Measurements from ENCODE around the gene TSPAN7.

Gene TSPAN7

DNA sequence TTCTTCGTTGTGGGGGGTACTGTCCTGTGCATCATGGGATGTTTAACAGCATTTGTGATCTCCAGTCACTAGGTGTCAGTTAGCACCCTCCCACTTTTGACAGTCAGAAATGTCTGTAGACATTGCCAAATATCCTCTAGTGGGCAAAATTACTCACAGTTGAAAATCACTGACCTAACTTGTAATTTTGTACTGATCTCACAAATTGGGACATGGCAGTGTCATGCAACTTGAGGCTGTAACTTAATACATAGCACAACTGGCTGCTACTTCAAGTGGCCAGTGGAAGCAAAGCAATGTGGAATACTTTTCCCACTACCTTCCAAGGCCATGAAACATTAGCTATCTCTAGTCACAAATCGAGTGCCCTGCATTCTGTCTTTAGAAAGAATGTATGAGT, 23.2 kb upstream of the TSPAN7 start:
- no peaks in the 10 kb centered on the region for H3K9me3 ChIP-seq (ENCODE audit: low read length)
- no peak overlapping the region for H3K4me3 ChIP-seq (ENCODE audit: low read depth, low read length, poor library complexity, severe bottlenecking)
- H3K9me2 ChIP-seq (ENCODE audit: low read depth, low read length), result no peaks in the 10 kb centered on the region
- H4K20me1 ChIP-seq (ENCODE audit: insufficient read depth, low read length), result no peaks in the 10 kb centered on the region
- H3K27ac ChIP-seq (ENCODE audit: low read depth, low read length, poor library complexity, severe bottlenecking), result no peak overlapping the region
- no peaks in the 10 kb centered on the region for H3K27me3 ChIP-seq (ENCODE audit: insufficient read depth, low read length)
- H3K9ac ChIP-seq (ENCODE audit: low read length), result no peak overlapping the region
- no peaks in the 10 kb centered on the region for H3F3A ChIP-seq (ENCODE audit: insufficient read depth, low read length)
- H3K4me2 ChIP-seq (ENCODE audit: low read length), result no peak overlapping the region
- no peaks in the 10 kb centered on the region for H3K4me1 ChIP-seq (ENCODE audit: insufficient read depth, low read length, severe bottlenecking)
- H3K36me3 ChIP-seq (ENCODE audit: insufficient read depth, low read length), result no peaks in the 10 kb centered on the region
- H3K79me2 ChIP-seq (ENCODE audit: insufficient read depth, low read length), result no peaks in the 10 kb centered on the region
- no peak overlapping the region for H2AFZ ChIP-seq (ENCODE audit: low read length)
- TF ChIP-seq, protein P1, sequence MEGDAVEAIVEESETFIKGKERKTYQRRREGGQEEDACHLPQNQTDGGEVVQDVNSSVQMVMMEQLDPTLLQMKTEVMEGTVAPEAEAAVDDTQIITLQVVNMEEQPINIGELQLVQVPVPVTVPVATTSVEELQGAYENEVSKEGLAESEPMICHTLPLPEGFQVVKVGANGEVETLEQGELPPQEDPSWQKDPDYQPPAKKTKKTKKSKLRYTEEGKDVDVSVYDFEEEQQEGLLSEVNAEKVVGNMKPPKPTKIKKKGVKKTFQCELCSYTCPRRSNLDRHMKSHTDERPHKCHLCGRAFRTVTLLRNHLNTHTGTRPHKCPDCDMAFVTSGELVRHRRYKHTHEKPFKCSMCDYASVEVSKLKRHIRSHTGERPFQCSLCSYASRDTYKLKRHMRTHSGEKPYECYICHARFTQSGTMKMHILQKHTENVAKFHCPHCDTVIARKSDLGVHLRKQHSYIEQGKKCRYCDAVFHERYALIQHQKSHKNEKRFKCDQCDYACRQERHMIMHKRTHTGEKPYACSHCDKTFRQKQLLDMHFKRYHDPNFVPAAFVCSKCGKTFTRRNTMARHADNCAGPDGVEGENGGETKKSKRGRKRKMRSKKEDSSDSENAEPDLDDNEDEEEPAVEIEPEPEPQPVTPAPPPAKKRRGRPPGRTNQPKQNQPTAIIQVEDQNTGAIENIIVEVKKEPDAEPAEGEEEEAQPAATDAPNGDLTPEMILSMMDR (IDR thresholded peaks at IDR 0.05; ENCODE audit: low read length), result no peak
- no peak for TF ChIP-seq EZH2 (IDR thresholded peaks at IDR 0.05; ENCODE audit: borderline replicate concordance, low read length)

DNA sequence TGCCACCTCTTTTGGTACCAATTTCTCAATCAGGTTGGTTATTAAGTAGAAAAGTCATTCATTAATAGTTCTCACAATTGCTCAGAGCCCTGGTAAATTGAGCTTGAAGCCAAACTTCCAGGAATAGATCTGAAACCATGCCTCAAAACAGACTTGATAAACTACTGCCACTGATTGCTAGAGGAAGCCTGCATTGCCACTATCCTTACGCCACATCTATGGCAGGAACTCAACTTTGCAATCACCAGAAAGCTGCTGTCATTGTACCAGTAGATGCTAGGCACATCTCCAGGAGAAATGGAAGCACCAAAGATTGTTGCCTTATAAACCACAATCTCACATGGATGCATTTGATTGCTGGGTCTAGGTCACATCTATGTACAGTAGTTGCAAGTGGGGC, 21.6 kb upstream of the TSPAN7 start:
- H3K9me3 ChIP-seq (ENCODE audit: low read length), result no peaks in the 10 kb centered on the region
- no peaks in the 10 kb centered on the region for H3F3A ChIP-seq (ENCODE audit: insufficient read depth, low read length)
- H2AFZ ChIP-seq (ENCODE audit: low read length), result no peak overlapping the region
- no peaks in the 10 kb centered on the region for H3K36me3 ChIP-seq (ENCODE audit: insufficient read depth, low read length)
- no peak overlapping the region for H3K9ac ChIP-seq (ENCODE audit: low read length)
- TF ChIP-seq EZH2 (IDR thresholded peaks at IDR 0.05; ENCODE audit: borderline replicate concordance, low read length), result no peak
- TF ChIP-seq, protein P1 (IDR thresholded peaks at IDR 0.05; ENCODE audit: low read length), result no peak
- H3K4me2 ChIP-seq (ENCODE audit: low read length), result no peak overlapping the region
- H3K79me2 ChIP-seq (ENCODE audit: insufficient read depth, low read length), result no peaks in the 10 kb centered on the region
- no peak overlapping the region for H3K4me3 ChIP-seq (ENCODE audit: low read depth, low read length, poor library complexity, severe bottlenecking)
- no peaks in the 10 kb centered on the region for H3K9me2 ChIP-seq (ENCODE audit: low read depth, low read length)
- H4K20me1 ChIP-seq (ENCODE audit: insufficient read depth, low read length), result no peaks in the 10 kb centered on the region
- no peaks in the 10 kb centered on the region for H3K4me1 ChIP-seq (ENCODE audit: insufficient read depth, low read length, severe bottlenecking)
- H3K27ac ChIP-seq (ENCODE audit: low read depth, low read length, poor library complexity, severe bottlenecking), result no peak overlapping the region
- H3K27me3 ChIP-seq (ENCODE audit: insufficient read depth, low read length), result no peaks in the 10 kb centered on the region

DNA sequence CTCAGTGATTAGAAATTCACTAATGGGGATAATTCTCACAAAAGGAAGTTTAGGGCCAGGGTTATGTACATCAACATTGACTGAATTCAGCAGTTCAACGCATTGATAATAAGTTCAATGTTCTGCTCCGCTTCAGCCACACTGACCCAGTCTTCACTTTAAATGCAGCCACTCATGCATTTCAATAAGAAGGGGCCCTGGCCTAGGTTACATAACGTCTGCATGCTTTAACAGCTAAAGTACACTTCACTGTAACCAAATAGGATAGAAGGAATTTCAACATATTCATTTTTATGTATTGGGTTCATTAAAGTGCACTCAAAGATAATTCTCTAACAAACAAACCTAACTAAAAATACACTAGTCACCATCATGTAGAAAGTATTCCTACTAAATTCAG, 12.8 kb upstream of the TSPAN7 start:
- no peak overlapping the region for H2AFZ ChIP-seq (ENCODE audit: low read length)
- no peak overlapping the region for H3K4me3 ChIP-seq (ENCODE audit: low read depth, low read length, poor library complexity, severe bottlenecking)
- no peak overlapping the region for H3K27ac ChIP-seq (ENCODE audit: low read depth, low read length, poor library complexity, severe bottlenecking)
- no peak overlapping the region for H3K9ac ChIP-seq (ENCODE audit: low read length)
- H3F3A ChIP-seq (ENCODE audit: insufficient read depth, low read length), result no peaks in the 10 kb centered on the region
- H3K4me1 ChIP-seq (ENCODE audit: insufficient read depth, low read length, severe bottlenecking), result no peaks in the 10 kb centered on the region
- no peaks in the 10 kb centered on the region for H3K79me2 ChIP-seq (ENCODE audit: insufficient read depth, low read length)
- no peaks in the 10 kb centered on the region for H4K20me1 ChIP-seq (ENCODE audit: insufficient read depth, low read length)
- H3K4me2 ChIP-seq (ENCODE audit: low read length), result no peak overlapping the region
- no peaks in the 10 kb centered on the region for H3K9me3 ChIP-seq (ENCODE audit: low read length)
- TF ChIP-seq, protein P1 (IDR thresholded peaks at IDR 0.05; ENCODE audit: low read length), result no peak
- no peak for TF ChIP-seq EZH2 (IDR thresholded peaks at IDR 0.05; ENCODE audit: borderline replicate concordance, low read length)
- H3K27me3 ChIP-seq (ENCODE audit: insufficient read depth, low read length), result no peaks in the 10 kb centered on the region
- no peaks in the 10 kb centered on the region for H3K9me2 ChIP-seq (ENCODE audit: low read depth, low read length)
- no peaks in the 10 kb centered on the region for H3K36me3 ChIP-seq (ENCODE audit: insufficient read depth, low read length)
